K562 (cell line): ENCODE results near the gene DHX57. TPM values are rescaled to one million over a fixed set of nuclear protein-coding genes. Genes with fewer than 3 reads are reported as not detected.
A peak's percentile ranks its signal among the peaks of the same experiment; 100 is the strongest.

Source experiments
- ATAC-seq: fragments of 200-7000 bp; cut with Tn5 transposase; 3 replicates; pipeline ENCODE4 v1.9.1; 2020; ENCODE audit warnings: moderate library complexity
- BruUV-seq: library from RNA; stranded (reverse); fragments of 400-500 nt; replicated peaks from 2 replicates; lab custom pipeline; 2021; lab: Mats Ljungman, UMichigan
- CTCF ChIA-PET: fragments of 300-600 bp; formaldehyde crosslinking; extraction: SDS; loops from one replicate; lab custom pipeline; 2021; ENCODE audit warnings: low intra/inter-chr PET ratio; lab: Yijun Ruan, JAX
- POLR2A ChIA-PET: fragments of 300-600, 350-650 bp; sonication (Branson Sonifier 250); formaldehyde crosslinking; extraction: SDS; loops from one replicate; lab custom pipeline; 2021; ENCODE audit warnings: antibody characterized with exemption, inconsistent platforms; lab: Yijun Ruan, JAX
- DNase-seq, 4 experiments: peaks; one replicate each; pipeline versions ENCODE4 v3.0.0 to v3.0.0-alpha.2; 2011 to 2018; ENCODE audit warnings: low spot score in 3 of 4, mixed read lengths in 3 of 4; ENCODE audit errors: extremely low read depth in 1 of 4
- FAIRE-seq: peaks from 2 replicates; lab custom pipeline; 2011; peaks lifted over from hg19 to GRCh38; lab: Jason Lieb, UNC
- H2AFZ ChIP-seq: 2 replicates; pipeline ENCODE4 v1.6.0; 2011; ENCODE audit warnings: low read depth, low read length, control low read depth, inconsistent platforms
- H3K27ac ChIP-seq: fragments of 200-600 bp; 3 replicates; pipeline ENCODE4 v1.8.0; 2011; ENCODE audit warnings: low read depth, mild to moderate bottlenecking, control low read depth, inconsistent platforms, low read length, moderate library complexity, mixed read lengths; ENCODE audit errors: extremely low read depth
- H3K27me3 ChIP-seq, 2 experiments: fragments of 300-600 bp in 1 of 2; 2 replicates in 1 of 2; 3 replicates in 1 of 2; pipeline versions ENCODE4 v1.6.0 to v1.8.0; 2011; ENCODE audit warnings: inconsistent platforms in 2 of 2, low read length in 2 of 2, mild to moderate bottlenecking in 1 of 2, mixed read lengths in 1 of 2, moderate library complexity in 1 of 2; ENCODE audit not compliant: control insufficient read depth in 2 of 2, insufficient read depth in 2 of 2
- H3K36me3 ChIP-seq: fragments of 300-600 bp; 3 replicates; pipeline ENCODE4 v1.8.0; 2011; ENCODE audit warnings: mild to moderate bottlenecking, low read length, inconsistent platforms; ENCODE audit not compliant: control insufficient read depth, insufficient read depth
- H3K4me1 ChIP-seq, 2 experiments: fragments of 200-600 bp in 1 of 2; replicated peaks in 1 of 2; 2 replicates in 1 of 2; 3 replicates in 1 of 2; pipeline versions ENCODE4 v1.5.1 to v1.8.0; 2011; ENCODE audit warnings: inconsistent platforms in 2 of 2, low read length in 2 of 2, mild to moderate bottlenecking in 1 of 2, mixed read lengths in 1 of 2, moderate library complexity in 1 of 2; ENCODE audit not compliant: control insufficient read depth in 2 of 2, insufficient read depth in 2 of 2
- H3K4me2 ChIP-seq: 2 replicates; pipeline ENCODE4 v1.6.1; 2011; ENCODE audit warnings: low read length, control low read depth, inconsistent platforms, mixed read lengths; ENCODE audit not compliant: insufficient read depth
- H3K4me3 ChIP-seq: fragments of 200-600 bp; sonication (generic), shearing (Covaris generic); 2 replicates; pipeline ENCODE4 v1.5.1; 2016; ENCODE audit warnings: control low read depth, inconsistent platforms
- H3K79me2 ChIP-seq: fragments of 200-600 bp; 3 replicates; pipeline ENCODE4 v1.8.0; 2011; ENCODE audit warnings: low read length, inconsistent platforms; ENCODE audit not compliant: control insufficient read depth, insufficient read depth
- H3K9ac ChIP-seq, 2 experiments: 2 replicates each; pipeline versions ENCODE4 v1.6.0 to v1.6.1; 2011; ENCODE audit warnings: low read depth in 2 of 2, low read length in 2 of 2, control low read depth in 1 of 2, inconsistent platforms in 1 of 2, mild to moderate bottlenecking in 1 of 2, mixed read lengths in 1 of 2; ENCODE audit not compliant: insufficient read depth in 1 of 2
- H3K9me1 ChIP-seq: one replicate; pipeline ENCODE4 v1.6.0; 2011; ENCODE audit warnings: inconsistent platforms, mild to moderate bottlenecking, low read length, moderate library complexity; ENCODE audit not compliant: control insufficient read depth, insufficient read depth
- H3K9me3 ChIP-seq: replicated peaks from 2 replicates; pipeline ENCODE4 v1.5.1; 2011; ENCODE audit warnings: low read depth, low read length, inconsistent platforms; ENCODE audit not compliant: control insufficient read depth, insufficient read depth
- H4K20me1 ChIP-seq: replicated peaks from 2 replicates; pipeline ENCODE4 v1.6.1; 2011; ENCODE audit warnings: low read length, inconsistent platforms, mixed read lengths; ENCODE audit not compliant: control insufficient read depth, insufficient read depth
- ATF3 ChIP-seq, 2 experiments: fragments of 450-650 bp in 1 of 2; sonication (generic) in 1 of 2; formaldehyde crosslinking in 1 of 2; IDR thresholded peaks in 1 of 2; conservative IDR thresholded peaks in 1 of 2; 2 replicates each; pipeline versions ENCODE4 v1.6.1 to v1.8.1; 2016 to 2023; ENCODE audit warnings: mild to moderate bottlenecking in 2 of 2, moderate library complexity in 2 of 2, inconsistent platforms in 1 of 2, missing genetic modification reagents in 1 of 2
- DPF2 ChIP-seq: fragments of 450-650 bp; IDR thresholded peaks from 2 replicates; pipeline ENCODE4 v1.6.1; 2016
- E2F6 ChIP-seq, 2 experiments: IDR thresholded peaks; 2 replicates each; pipeline ENCODE4 v1.6.1; 2011; ENCODE audit warnings: borderline replicate concordance in 1 of 2, control low read depth in 1 of 2, low read depth in 1 of 2, low read length in 1 of 2, mild to moderate bottlenecking in 1 of 2, mixed read lengths in 1 of 2, moderate library complexity in 1 of 2; ENCODE audit not compliant: insufficient read depth in 1 of 2, insufficient read length in 1 of 2, poor library complexity in 1 of 2, severe bottlenecking in 1 of 2; ENCODE audit errors: extremely low read depth in 1 of 2
- FOSL1 ChIP-seq: fragments of 200-800 bp; sonication (Bioruptor generic); conservative IDR thresholded peaks from 2 replicates; pipeline ENCODE4 v1.6.1; 2016; ENCODE audit warnings: missing genetic modification characterization, missing compliant biosample characterization
- HMG20B ChIP-seq: fragments of 250-450 bp; sonication (Bioruptor Pico); IDR thresholded peaks from 2 replicates; pipeline ENCODE4 v1.5.0; 2021; ENCODE audit warnings: mild to moderate bottlenecking
- JUND ChIP-seq, 2 experiments: IDR thresholded peaks; 2 replicates in 1 of 2; 3 replicates in 1 of 2; pipeline ENCODE4 v1.6.1; 2011; ENCODE audit warnings: borderline replicate concordance in 2 of 2, low read depth in 2 of 2, low read length in 2 of 2, improper control_type of control experiment in 1 of 2, missing biosample characterization in 1 of 2, missing genetic modification characterization in 1 of 2, missing genetic modification reagents in 1 of 2
- L3MBTL2 ChIP-seq: fragments of 450-650 bp; IDR thresholded peaks from 2 replicates; pipeline ENCODE4 v1.6.1; 2016; ENCODE audit warnings: mild to moderate bottlenecking, moderate library complexity
- NFATC3 ChIP-seq: fragments of 450-650 bp; IDR thresholded peaks from 2 replicates; pipeline ENCODE4 v1.6.1; 2017; ENCODE audit warnings: mild to moderate bottlenecking
- NFIC ChIP-seq: fragments of 450-650 bp; IDR thresholded peaks from 2 replicates; pipeline ENCODE4 v1.6.1; 2017; ENCODE audit warnings: mild to moderate bottlenecking, inconsistent platforms
- SLC30A9 ChIP-seq: fragments of 250-450 bp; sonication (Bioruptor Pico); IDR thresholded peaks from 2 replicates; pipeline ENCODE4 v1.8.0; 2022; ENCODE audit warnings: mild to moderate bottlenecking, moderate library complexity
- SMARCA4 ChIP-seq: fragments of 450-650 bp; IDR thresholded peaks from 2 replicates; pipeline ENCODE4 v1.6.1; 2016
- SMARCE1 ChIP-seq: fragments of 450-650 bp; IDR thresholded peaks from 2 replicates; pipeline ENCODE4 v1.7.1; 2016; ENCODE audit warnings: mild to moderate bottlenecking
- SNIP1 ChIP-seq: fragments of 450-650 bp; IDR thresholded peaks from 2 replicates; pipeline ENCODE4 v1.7.1; 2017; ENCODE audit warnings: low read depth, mild to moderate bottlenecking
- ZNF134 ChIP-seq: fragments of 250-450 bp; sonication (Bioruptor Pico); conservative IDR thresholded peaks from 2 replicates; pipeline ENCODE4 v1.4.0; 2020
- WGBS: fragments of 100-300 bp; shearing (Covaris generic); methylation state at CpG from one replicate; pipeline ENCODE4 v1.1.6; 2016; ENCODE audit warnings: low coverage, mixed read lengths; ENCODE audit not compliant: insufficient coverage; ENCODE audit errors: missing lambda C conversion rate; 5-methylcytosine and 5-hydroxymethylcytosine counted together
- in situ Hi-C: fragments of 300-500 bp; cut with MboI; formaldehyde crosslinking; loops from 4 replicates; pipeline ENCODE4 v1.15.0; 2018; ENCODE audit warnings: inconsistent platforms, mixed read lengths
- intact Hi-C: fragments of 100-400 bp; cut with micrococcal nuclease; formaldehyde crosslinking; loops from 2 replicates; pipeline ENCODE4 v1.14.2; 2022
- polyA plus RNA-seq, 8 experiments: library from polyadenylated mRNA; depleted of rRNA in 4 of 8; stranded (reverse) in 5 of 8; unstranded in 3 of 8; fragments of >200 nt; fragmentation: Nextera tagmentation in 2 of 8; fragmentation: Illumina TruSeq in 1 of 8; extraction: Ambion mirVana in 2 of 8; extraction: Trizol in 1 of 8; gene quantifications; 2 replicates each; pipeline versions ENCODE4 v1.2.1 to v1.2.3, GENCODE V29; 2011 to 2014; ENCODE audit warnings: inconsistent platforms in 1 of 8, missing spikeins in 1 of 8
- total RNA-seq, 7 experiments: library from RNA; depleted of rRNA in 6 of 7; stranded (reverse); fragments of >200 nt in 6 of 7; fragmentation: Illumina TruSeq in 2 of 7; extraction: Trizol in 2 of 7; gene quantifications; 2 replicates each; pipeline versions ENCODE4 v1.2.1 to v1.2.3, GENCODE V29; 2011 to 2021; ENCODE audit warnings: low replicate concordance in 1 of 7
- TF ChIP-seq, protein P1 (sequence below): sonication (generic); formaldehyde crosslinking; IDR thresholded peaks from 2 replicates; pipeline ENCODE4 v1.5.0; 2020; ENCODE audit warnings: missing genetic modification reagents

DHX57 gene
- total and polyA plus RNA-seq, 9 of the 15 experiments (the other 6 are each of a cell fraction or from before 2014, with no cell fraction given), result 7.4 to 23.6 (median 17.9) TPM

DNA sequence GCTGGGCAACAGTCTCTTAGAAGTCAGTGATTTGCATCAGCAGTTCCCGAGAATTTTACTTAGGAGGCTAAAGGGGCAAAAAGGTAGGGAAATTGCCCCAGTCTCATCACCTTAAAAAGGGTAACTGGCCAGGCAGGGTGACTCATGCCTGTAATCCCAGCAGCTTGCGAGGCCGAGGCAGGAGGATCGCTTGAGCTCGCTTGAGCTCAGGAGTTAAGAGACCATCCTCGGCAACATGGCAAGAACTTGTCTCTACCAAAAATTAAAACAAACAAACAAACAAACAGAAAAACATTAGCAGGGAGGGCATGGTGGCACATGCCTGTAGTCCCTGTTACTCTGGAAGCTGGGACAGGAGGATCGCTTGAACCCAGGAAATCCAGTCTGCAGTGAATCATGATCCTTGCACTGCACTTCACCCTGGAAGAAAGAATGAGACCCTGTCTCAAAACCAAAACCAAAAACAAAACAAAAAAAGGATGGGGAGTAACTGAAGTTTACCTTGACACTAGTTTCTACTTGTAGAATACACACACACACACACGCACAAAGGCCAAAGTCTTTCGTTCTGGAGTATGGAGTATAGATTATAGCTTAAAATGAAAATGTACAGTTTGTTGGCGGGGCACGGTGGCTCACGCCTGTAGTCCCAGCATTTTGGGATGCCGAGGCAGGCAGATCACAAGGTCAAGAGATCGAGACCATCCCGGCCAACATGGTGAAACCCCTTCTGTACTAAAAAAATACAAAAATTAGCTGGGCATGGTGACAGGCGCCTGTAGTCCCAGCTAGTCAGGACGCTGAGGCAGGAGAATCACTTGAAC, 100.4 kb downstream of the DHX57 start:
- Histone ChIP-seq H3K36me3 (peaks cover 4% of the 10 kb centered on the region; the same call in 2 of the 3 replicates), H3K27me3 (no peaks in the 10 kb centered on the region), H3K79me2 (peaks cover 10% of the 10 kb centered on the region), H4K20me1 (no peaks in the 10 kb centered on the region), H3K9me1 (no peaks in the 10 kb centered on the region), H3K27ac (no peak overlapping the region), H3K4me1 (peaks cover 3 to 5% of the 10 kb centered on the region in 2 experiments; a peak in 3 of 5 replicates), H3K9me3 (no peaks in the 10 kb centered on the region), H2AFZ (peak overlapping the region; percentile 82), H3K4me3 (no peak overlapping the region), H3K9ac (peak overlapping the region in 1 of 2 experiments; percentile 68; a peak in 1 of 4 replicates), H3K4me2 (peak overlapping the region; percentile 12; the same call in 1 of the 2 replicates)
- no TSS peak for BruUV-seq
- WGBS, result 60% methylated on average over 17 of the region's 17 CpGs
- in situ Hi-C loops (no loop called here), intact Hi-C loops (no loop called here)
- ATAC-seq, result 0 out of 3 replicates have a peak, but pooled peaks have one; percentile 11
- peak; percentile 15 for FAIRE-seq
- ChIA-PET CTCF (no interaction called here), POLR2A (interaction anchor here (0.5 to 3.0 kb wide), 3 partner anchors 16 to 172 kb away, joined by 3 to 24 read pairs (median 4); partner anchors contain the start of gene SRSF7)
- DNase-seq, result peak in 1 of 4 experiments; percentile 27
- TF ChIP-seq, protein P1, sequence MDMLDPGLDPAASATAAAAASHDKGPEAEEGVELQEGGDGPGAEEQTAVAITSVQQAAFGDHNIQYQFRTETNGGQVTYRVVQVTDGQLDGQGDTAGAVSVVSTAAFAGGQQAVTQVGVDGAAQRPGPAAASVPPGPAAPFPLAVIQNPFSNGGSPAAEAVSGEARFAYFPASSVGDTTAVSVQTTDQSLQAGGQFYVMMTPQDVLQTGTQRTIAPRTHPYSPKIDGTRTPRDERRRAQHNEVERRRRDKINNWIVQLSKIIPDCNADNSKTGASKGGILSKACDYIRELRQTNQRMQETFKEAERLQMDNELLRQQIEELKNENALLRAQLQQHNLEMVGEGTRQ (CRISPR knock-in tag), result no peak
- TF ChIP-seq NFATC3, result peak; percentile 96
- peak; percentile 41; the same call in 1 of the 2 replicates for TF ChIP-seq DPF2
- TF ChIP-seq FOSL1 (tag), result peak; percentile 64
- TF ChIP-seq SLC30A9 (CRISPR knock-in tag), result no peak
- TF ChIP-seq E2F6 (IDR thresholded peaks at IDR 0.05; ENCODE audit: borderline replicate concordance in 1 of 2, extremely low read depth in 1 of 2, insufficient read depth in 1 of 2, insufficient read length in 1 of 2, low read depth in 1 of 2, low read length in 1 of 2, poor library complexity in 1 of 2, severe bottlenecking in 1 of 2), result no peak
- TF ChIP-seq HMG20B, result no peak
- TF ChIP-seq SNIP1, result peak; percentile 76
- TF ChIP-seq SMARCA4, result peak; percentile 35; the same call in 1 of the 2 replicates
- TF ChIP-seq JUND (IDR thresholded peaks at IDR 0.05; ENCODE audit: borderline replicate concordance, low read depth, low read length), result peak; percentile 84
- TF ChIP-seq JUND (tag; IDR thresholded peaks at IDR 0.05; ENCODE audit: borderline replicate concordance, low read depth, low read length), result peak; percentile 54; the same call in 1 of the 3 replicates
- TF ChIP-seq L3MBTL2, result 0 out of 2 replicates have a peak, but pooled peaks have one; percentile 15
- TF ChIP-seq ATF3 (IDR thresholded peaks at IDR 0.05), result peak; percentile 81
- no peak for TF ChIP-seq ATF3 (CRISPR knock-in tag; conservative IDR thresholded peaks at IDR 0.05)
- no peak for TF ChIP-seq ZNF134 (CRISPR knock-in tag)
- TF ChIP-seq NFIC, result no peak
- 0 out of 2 replicates have a peak, but pooled peaks have one; percentile 21 for TF ChIP-seq SMARCE1
